GM19240 (cell line): ENCODE results near the gene SNX13.
"Not testable (repeated sequence)": the region's sequence is repeated elsewhere in the genome, so short reads cannot be mapped to it uniquely, and the experiment has no call there.

Source experiments
- DNase-seq: peaks from one replicate; pipeline ENCODE4 v3.0.0; 2011; ENCODE audit warnings: low spot score; ENCODE audit not compliant: insufficient read length

The SNX13 gene

DNA sequence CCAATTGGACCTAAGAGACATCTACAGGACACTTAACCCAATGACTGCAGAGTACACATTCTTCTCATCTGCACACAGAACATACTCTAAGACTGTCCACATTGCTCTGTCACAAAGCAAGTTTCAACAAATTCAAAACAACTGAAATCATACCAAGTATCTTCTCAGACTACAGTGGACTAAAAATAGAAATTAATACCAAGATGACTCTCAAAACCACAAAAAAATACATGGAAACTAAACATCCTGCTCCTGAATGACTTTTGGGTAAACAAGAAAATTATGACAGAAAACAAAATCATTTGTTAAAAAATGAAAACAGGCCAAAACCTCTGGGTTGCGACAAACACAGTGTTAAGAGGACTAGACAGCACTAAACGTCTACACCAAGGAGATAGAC lies 24.5 kb downstream of the SNX13 start:
- DNase-seq, result no peak

GRCh38 chr7:17915168-17915567 lies 25.1 kb downstream of the SNX13 start:
- no peak for DNase-seq

GRCh38 chr7:17913250-17913649 lies 27.0 kb downstream of the SNX13 start:
- DNase-seq, result no peak

- DNase-seq, result no peak
Measured at GRCh38 chr7:17912536-17913235, 27.6 kb downstream of the SNX13 start.

- DNase-seq, result no peak
Measured at GRCh38 chr7:17912050-17912449, 28.2 kb downstream of the SNX13 start.

DNA sequence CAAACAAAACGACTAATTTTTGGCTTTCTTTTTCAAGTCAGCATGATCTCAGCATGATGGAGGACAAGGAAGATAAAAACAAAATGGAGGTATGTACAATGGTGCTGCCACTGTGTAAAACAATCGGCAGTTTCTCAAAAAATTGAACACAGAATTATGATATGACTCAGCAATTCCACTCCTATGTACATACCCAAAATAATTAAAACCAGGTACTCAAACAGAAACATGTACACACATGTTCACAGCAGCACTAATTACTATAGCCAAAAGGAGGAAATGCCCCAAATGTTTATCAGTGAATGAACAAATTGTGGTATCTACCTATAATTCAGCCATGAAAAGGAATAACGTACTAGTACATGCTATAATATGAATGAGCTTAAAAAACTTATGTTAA lies 29.9 kb downstream of the SNX13 start:
- DNase-seq, result no peak

DNA sequence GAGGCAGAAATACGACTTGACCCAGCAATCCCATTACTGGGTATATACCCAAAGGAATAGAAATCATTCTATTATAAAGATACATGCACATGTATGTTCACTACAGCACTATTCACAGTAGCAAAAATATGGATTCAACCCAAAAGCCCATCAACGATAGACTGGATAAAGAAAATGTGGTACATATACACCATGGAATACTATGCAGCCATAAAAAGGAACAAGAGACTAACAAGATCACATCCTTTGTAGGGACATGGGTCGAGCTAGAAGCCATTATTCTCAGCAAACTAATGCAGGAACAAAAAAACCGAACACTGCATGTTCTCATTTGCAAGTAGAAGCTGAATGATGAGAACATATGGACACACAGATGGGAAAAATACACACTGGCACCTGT lies 31.0 kb downstream of the SNX13 start:
- DNase-seq, result not testable (repeated sequence)

DNA sequence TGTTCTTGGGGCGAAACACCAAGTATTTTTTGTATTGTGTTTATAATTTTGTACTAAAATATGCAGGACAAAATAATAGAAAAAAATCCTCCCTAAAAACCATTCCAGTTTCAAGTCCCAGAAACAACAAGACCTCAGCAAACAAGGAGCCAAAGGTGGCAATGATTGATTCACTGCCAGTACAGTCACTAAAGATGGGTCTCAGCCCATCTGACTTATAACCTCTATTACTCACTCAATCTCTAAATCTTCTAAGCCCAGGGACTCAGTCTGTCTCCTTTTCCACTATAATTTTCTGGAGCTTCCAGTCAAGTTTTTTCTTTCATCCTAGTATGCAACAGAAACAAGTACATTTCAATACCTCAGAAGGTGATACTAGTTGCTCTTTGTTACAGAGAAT lies 33.3 kb downstream of the SNX13 start:
- DNase-seq, result no peak

DNA sequence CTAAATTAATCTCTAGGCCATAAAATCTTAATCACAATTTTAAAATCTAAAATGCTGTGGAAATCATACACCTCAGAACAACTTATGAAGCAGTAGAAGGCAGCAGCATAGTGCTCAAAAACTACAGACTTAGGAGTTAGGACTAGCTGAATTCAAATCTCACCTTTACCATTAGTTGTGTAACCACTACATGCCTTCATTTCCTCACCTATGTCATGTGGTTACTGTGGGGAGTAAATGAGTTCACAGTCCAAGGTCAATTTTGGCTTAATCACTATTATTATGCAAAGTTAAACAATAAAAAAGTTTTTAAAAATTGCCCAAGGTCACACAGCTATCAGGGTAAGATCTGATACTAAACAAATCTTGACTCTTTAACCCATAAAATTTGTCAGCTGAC lies 37.0 kb downstream of the SNX13 start:
- DNase-seq, result no peak

DNA sequence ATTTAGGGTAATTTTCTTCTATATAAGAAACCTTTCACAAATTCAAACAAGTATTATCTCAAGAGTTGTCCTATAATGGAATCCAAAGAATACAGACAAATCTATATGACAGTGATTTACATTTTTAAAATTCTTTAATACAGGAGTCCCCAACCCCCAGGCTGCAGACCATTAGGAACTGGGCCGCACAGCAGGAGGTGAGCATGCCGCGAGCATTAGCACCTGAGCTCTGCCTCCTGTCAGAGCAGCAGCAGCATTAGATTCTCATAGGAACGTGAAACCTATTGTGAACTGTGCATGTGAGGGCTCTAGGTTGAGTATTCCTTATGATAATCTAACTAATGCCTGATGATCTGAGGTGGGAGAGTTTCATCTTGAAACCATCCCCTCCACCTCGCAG lies 37.7 kb downstream of the SNX13 start:
- DNase-seq, result no peak

- no peak for DNase-seq
Measured at GRCh38 chr7:17900464-17900863, 39.8 kb downstream of the SNX13 start.

DNA sequence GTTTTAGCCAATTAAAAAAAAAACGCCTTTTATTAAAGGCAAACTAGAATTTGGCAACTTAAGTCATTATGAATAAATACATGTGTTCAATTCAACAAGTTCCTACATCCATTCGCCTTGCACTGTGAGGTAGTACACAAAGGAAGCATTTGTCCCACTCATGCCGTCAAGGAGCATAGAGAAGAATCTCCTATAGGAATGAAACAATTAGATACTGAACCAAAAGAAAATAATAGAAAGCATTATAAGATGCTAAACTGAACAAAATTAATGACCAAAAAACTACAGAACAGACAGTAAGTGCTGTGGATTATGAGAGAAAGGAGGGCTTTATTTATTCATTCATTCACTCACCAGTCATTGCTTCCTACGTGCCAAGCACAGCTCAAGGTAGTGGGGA lies 42.2 kb downstream of the SNX13 start:
- DNase-seq, result no peak

DNA sequence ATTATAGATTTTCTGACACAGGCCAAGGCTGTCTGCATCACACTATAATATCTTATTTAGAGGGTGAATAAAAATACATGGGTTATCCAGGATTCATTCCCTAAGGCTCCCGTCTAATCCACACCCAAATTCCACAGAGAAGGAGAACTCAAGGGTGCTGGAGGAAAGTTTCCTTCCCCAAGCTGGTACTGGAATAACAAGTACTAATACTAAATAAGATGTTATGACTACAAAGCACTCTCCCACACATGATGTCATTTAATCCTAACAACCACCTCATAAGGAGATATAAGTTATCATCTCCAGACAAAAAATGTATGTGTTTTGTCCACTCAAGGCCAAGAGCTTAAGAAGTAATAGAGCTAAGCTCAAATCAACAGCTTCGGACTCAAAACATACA lies 53.0 kb downstream of the SNX13 start:
- no peak for DNase-seq

GRCh38 chr7:17882685-17883084 lies 57.6 kb downstream of the SNX13 start:
- no peak for DNase-seq

GRCh38 chr7:17879075-17879661 lies 61.1 kb downstream of the SNX13 start:
- no peak for DNase-seq

GRCh38 chr7:17878627-17879026 lies 61.7 kb downstream of the SNX13 start:
- no peak for DNase-seq

GRCh38 chr7:17871815-17872533 lies 68.3 kb downstream of the SNX13 start:
- no peak for DNase-seq

GRCh38 chr7:17870406-17870805 lies 69.9 kb downstream of the SNX13 start:
- DNase-seq, result no peak

GRCh38 chr7:17863809-17864143 lies 76.5 kb downstream of the SNX13 start:
- no peak for DNase-seq

DNA sequence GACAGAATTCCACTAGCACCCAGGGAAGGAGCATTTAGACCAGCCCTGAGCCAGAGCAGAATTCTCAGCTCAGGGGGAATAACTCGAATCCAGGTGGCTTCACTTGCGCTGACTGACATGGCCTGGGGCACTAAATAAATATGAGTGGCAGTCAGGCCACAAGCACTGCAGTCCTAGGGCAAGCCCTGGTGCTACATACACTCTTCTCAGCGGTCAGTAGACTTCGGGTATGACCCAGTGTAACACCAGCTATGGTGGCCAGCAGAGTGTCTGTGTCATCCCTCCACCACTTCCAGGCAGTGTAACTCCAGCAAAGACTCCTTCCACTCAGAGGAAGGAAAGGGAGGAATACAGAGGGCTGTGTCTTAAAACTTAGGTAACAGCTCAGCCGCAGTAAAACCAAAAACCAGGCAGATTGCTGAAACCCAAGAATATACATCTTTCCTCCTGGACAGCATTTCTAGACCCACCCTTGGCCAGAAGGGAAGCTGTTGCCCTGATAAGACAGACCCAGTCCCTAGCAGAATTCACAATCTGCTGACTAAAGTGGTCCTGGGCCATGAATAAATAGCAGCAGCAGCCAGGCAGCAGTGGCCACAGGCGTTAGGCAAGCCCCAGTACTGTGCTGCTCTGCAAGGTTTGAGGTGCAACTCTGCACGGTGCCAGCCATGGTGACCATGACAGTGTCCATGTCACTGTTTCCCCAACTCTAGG lies 77.0 kb downstream of the SNX13 start:
- no peak for DNase-seq

- no peak for DNase-seq
Measured at GRCh38 chr7:17856251-17856650, 84.0 kb downstream of the SNX13 start.

DNA sequence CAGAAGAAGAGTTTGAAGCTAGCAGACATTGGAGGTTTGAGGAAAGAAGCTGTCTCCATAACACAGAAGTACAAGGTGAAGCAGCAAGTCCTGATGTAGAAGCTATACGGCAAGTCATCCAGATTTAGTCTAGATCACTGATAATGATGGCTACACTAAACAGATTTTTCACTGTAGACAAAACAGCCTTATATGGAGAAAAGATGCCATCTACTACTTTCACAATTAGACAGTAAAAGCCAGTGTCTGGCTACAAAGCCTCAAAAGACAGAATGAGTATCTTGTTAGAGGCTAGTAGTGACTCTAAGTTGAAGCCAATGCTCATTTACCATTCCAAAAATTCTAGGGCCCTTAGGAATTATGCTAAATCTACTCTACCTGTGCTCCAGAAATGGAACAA lies 85.1 kb downstream of the SNX13 start:
- DNase-seq, result no peak
